DOHH2 (cell line): Measurements from ENCODE around the gene GLIPR1.

Experiments used
- H3F3A ChIP-seq: fragments of 200-600 bp; sonication (generic), shearing (Covaris generic); 2 replicates; pipeline ENCODE4 v1.6.0; 2016; ENCODE audit warnings: antibody characterized with exemption, mild to moderate bottlenecking; ENCODE audit not compliant: control insufficient read depth, insufficient read depth
- H3K27ac ChIP-seq: fragments of 200-600 bp; sonication (generic); 2 replicates; pipeline ENCODE4 v1.5.1; 2014; ENCODE audit warnings: low read depth, mild to moderate bottlenecking, low read length, moderate library complexity
- H3K27me3 ChIP-seq: fragments of 200-600 bp; sonication (generic); 2 replicates; pipeline ENCODE4 v1.6.1; 2014; ENCODE audit warnings: mild to moderate bottlenecking, low read length, mixed read lengths; ENCODE audit not compliant: control insufficient read depth
- H3K36me3 ChIP-seq: fragments of 200-600 bp; sonication (generic); 2 replicates; pipeline ENCODE4 v1.6.1; 2014; ENCODE audit warnings: mild to moderate bottlenecking, low read length, moderate library complexity, mixed read lengths; ENCODE audit not compliant: control insufficient read depth
- H3K4me1 ChIP-seq: fragments of 200-600 bp; sonication (generic); 2 replicates; pipeline ENCODE4 v1.6.1; 2014; ENCODE audit warnings: mild to moderate bottlenecking, low read length, mixed read lengths; ENCODE audit not compliant: control insufficient read depth
- H3K4me2 ChIP-seq: fragments of 200-600 bp; sonication (generic); 2 replicates; pipeline ENCODE4 v1.6.0; 2014; ENCODE audit warnings: mild to moderate bottlenecking, low read length, moderate library complexity
- H3K4me3 ChIP-seq: fragments of 200-600 bp; sonication (generic); 2 replicates; pipeline ENCODE4 v1.5.1; 2014; ENCODE audit warnings: mild to moderate bottlenecking, low read length, mixed read lengths
- H3K79me2 ChIP-seq: fragments of 200-600 bp; sonication (generic); 2 replicates; pipeline ENCODE4 v1.6.1; 2014; ENCODE audit warnings: mild to moderate bottlenecking, low read length, mixed read lengths; ENCODE audit not compliant: control insufficient read depth
- H3K9me2 ChIP-seq: fragments of 200-600 bp; sonication (generic); replicated peaks from 2 replicates; pipeline ENCODE4 v1.6.1; 2014; ENCODE audit warnings: mild to moderate bottlenecking, low read length, mixed read lengths; ENCODE audit not compliant: control insufficient read depth
- H3K9me3 ChIP-seq: fragments of 200-600 bp; sonication (generic); 2 replicates; pipeline ENCODE4 v1.6.1; 2014; ENCODE audit warnings: antibody characterized with exemption, low read length, mixed read lengths; ENCODE audit not compliant: control insufficient read depth, insufficient read depth
- H4K20me1 ChIP-seq: fragments of 200-600 bp; sonication (generic); 2 replicates; pipeline ENCODE4 v1.6.0; 2014; ENCODE audit warnings: low read depth, mild to moderate bottlenecking, antibody characterized with exemption, low read length, moderate library complexity; ENCODE audit not compliant: control insufficient read depth, insufficient read depth
- CTCF ChIP-seq: fragments of 200-600 bp; sonication (generic); IDR thresholded peaks from one replicate; pipeline ENCODE4 v1.5.1; 2014; ENCODE audit warnings: antibody characterized with exemption, mild to moderate bottlenecking, low read depth, low read length; ENCODE audit not compliant: poor library complexity, severe bottlenecking
- EZH2phosphoT487 ChIP-seq: fragments of 200-600 bp; sonication (generic); IDR thresholded peaks from 2 replicates; pipeline ENCODE4 v1.6.1; 2017; ENCODE audit warnings: borderline replicate concordance, mild to moderate bottlenecking, antibody characterized with exemption, low read length, moderate library complexity, mixed read lengths

GLIPR1 gene

GRCh38 chr12:75551477-75551876 lies 70.9 kb downstream of the GLIPR1 start:
- Histone ChIP-seq H3K4me2 (no peak overlapping the region), H3K4me1 (peaks cover 9% of the 10 kb centered on the region), H3K9me3 (no peaks in the 10 kb centered on the region), H3K79me2 (no peaks in the 10 kb centered on the region), H3K4me3 (no peak overlapping the region), H3K9me2 (no peaks in the 10 kb centered on the region), H4K20me1 (no peaks in the 10 kb centered on the region), H3K27me3 (peaks cover 2% of the 10 kb centered on the region; the same call in 1 of the 2 replicates), H3F3A (no peaks in the 10 kb centered on the region), H3K27ac (no peak overlapping the region), H3K36me3 (no peaks in the 10 kb centered on the region)
- TF ChIP-seq CTCF (no peak), EZH2phosphoT487 (no peak)

- Histone ChIP-seq H3K4me2 (no peak overlapping the region), H3K27me3 (peaks cover 6% of the 10 kb centered on the region), H3K9me2 (no peaks in the 10 kb centered on the region), H3K36me3 (no peaks in the 10 kb centered on the region), H3K4me1 (no peaks in the 10 kb centered on the region), H3K9me3 (no peaks in the 10 kb centered on the region), H3K27ac (no peak overlapping the region), H3K79me2 (no peaks in the 10 kb centered on the region), H3F3A (no peaks in the 10 kb centered on the region), H3K4me3 (no peak overlapping the region), H4K20me1 (no peaks in the 10 kb centered on the region)
- no peak for TF ChIP-seq EZH2phosphoT487
- no peak for TF ChIP-seq CTCF
These were observed 72.8 kb downstream of the GLIPR1 start for GRCh38 chr12:75553398-75553797.
